H1 (cell line): ENCODE results near the gene SLC23A1. TPM values are rescaled to one million over a fixed set of nuclear protein-coding genes. Genes with fewer than 3 reads are reported as not detected.

Experiments used
- ASH2L ChIP-seq: fragments of 200-600, 300-600 bp; sonication (generic); IDR thresholded peaks from one replicate; pipeline ENCODE4 v1.7.1; 2017; ENCODE audit warnings: low read length
- CBX5 ChIP-seq: fragments of 300-800, 300-1000 bp; sonication (generic); IDR thresholded peaks from 2 replicates; pipeline ENCODE4 v1.7.1; 2016; ENCODE audit warnings: antibody characterized with exemption, low read length, low read depth
- FOSL1 ChIP-seq: IDR thresholded peaks from 2 replicates; pipeline ENCODE4 v1.6.1; 2011; ENCODE audit warnings: mild to moderate bottlenecking, low read depth, low read length, moderate library complexity; ENCODE audit not compliant: insufficient read depth
- GTF2F1 ChIP-seq: IDR thresholded peaks from 2 replicates; pipeline ENCODE4 v1.6.1; 2012; ENCODE audit warnings: low read depth, low read length, improper control_type of control experiment, borderline replicate concordance
- HDAC6 ChIP-seq: IDR thresholded peaks from one replicate; pipeline ENCODE4 v1.7.1; 2012; ENCODE audit warnings: low read depth, mild to moderate bottlenecking, inconsistent platforms, low read length, moderate library complexity
- JUN ChIP-seq: IDR thresholded peaks from 2 replicates; pipeline ENCODE4 v1.6.1; 2011; ENCODE audit warnings: low read depth, mild to moderate bottlenecking, improper control_type of control experiment, low read length
- KDM1A ChIP-seq: fragments of 200-600, 300-600 bp; sonication (generic); IDR thresholded peaks from 2 replicates; pipeline ENCODE4 v1.7.1; 2016; ENCODE audit warnings: mild to moderate bottlenecking, low read length, borderline replicate concordance
- MAFK ChIP-seq: IDR thresholded peaks from 2 replicates; pipeline ENCODE4 v1.6.1; 2012; ENCODE audit warnings: low read depth, mild to moderate bottlenecking, improper control_type of control experiment, low read length
- MAX ChIP-seq: IDR thresholded peaks from 2 replicates; pipeline ENCODE4 v1.6.1; 2012; ENCODE audit warnings: inconsistent platforms
- NANOG ChIP-seq: IDR thresholded peaks from 2 replicates; pipeline ENCODE4 v1.6.1; 2011; ENCODE audit warnings: low read length, low read depth, mild to moderate bottlenecking, inconsistent platforms; ENCODE audit not compliant: insufficient read depth, poor library complexity, severe bottlenecking
- PHF8 ChIP-seq: fragments of 200-600 bp; sonication (generic); conservative IDR thresholded peaks from 2 replicates; pipeline ENCODE4 v1.7.1; 2012; ENCODE audit warnings: low read depth, mild to moderate bottlenecking, inconsistent platforms, low read length, moderate library complexity
- POLR2A ChIP-seq, 2 experiments: IDR thresholded peaks; 1 replicate in 1 of 2; 2 replicates in 1 of 2; pipeline ENCODE4 v1.6.1; 2011; ENCODE audit warnings: low read depth in 2 of 2, low read length in 2 of 2, mild to moderate bottlenecking in 2 of 2; ENCODE audit errors: control extremely low read depth in 1 of 2
- RNF2 ChIP-seq: fragments of 200-900, 300-1000 bp; sonication (generic); IDR thresholded peaks from 2 replicates; pipeline ENCODE4 v1.7.1; 2016; ENCODE audit warnings: borderline replicate concordance, low read depth, mild to moderate bottlenecking, antibody characterized with exemption, low read length; ENCODE audit not compliant: poor library complexity, severe bottlenecking; ENCODE audit errors: missing control alignments
- RXRA ChIP-seq: IDR thresholded peaks from 2 replicates; pipeline ENCODE4 v1.6.1; 2011; ENCODE audit warnings: low read depth, mild to moderate bottlenecking, low read length, moderate library complexity; ENCODE audit not compliant: insufficient read depth
- SAP30 ChIP-seq: fragments of 300-600 bp; sonication (generic); IDR thresholded peaks from 2 replicates; pipeline ENCODE4 v1.7.1; 2012; ENCODE audit warnings: low read length, moderate library complexity, mild to moderate bottlenecking, inconsistent platforms; ENCODE audit not compliant: insufficient read depth, insufficient replicate concordance
- SIN3A ChIP-seq, 2 experiments: IDR thresholded peaks in 1 of 2; conservative IDR thresholded peaks in 1 of 2; 2 replicates each; pipeline ENCODE4 v1.6.1; 2011 to 2012; ENCODE audit warnings: low read length in 2 of 2, improper control_type of control experiment in 1 of 2, low read depth in 1 of 2, mild to moderate bottlenecking in 1 of 2
- SP1 ChIP-seq: IDR thresholded peaks from 2 replicates; pipeline ENCODE4 v1.6.1; 2011; ENCODE audit warnings: low read depth, low read length
- SRF ChIP-seq: IDR thresholded peaks from 2 replicates; pipeline ENCODE4 v1.6.1; 2011; ENCODE audit warnings: mild to moderate bottlenecking, low read depth, low read length, moderate library complexity
- SUZ12 ChIP-seq: fragments of 200-600 bp; sonication (generic); IDR thresholded peaks from 2 replicates; pipeline ENCODE4 v1.6.1; 2012; ENCODE audit warnings: mild to moderate bottlenecking, inconsistent platforms, low read length, moderate library complexity, mixed read lengths
- TAF1 ChIP-seq: IDR thresholded peaks from 2 replicates; pipeline ENCODE4 v1.6.1; 2011; ENCODE audit warnings: mild to moderate bottlenecking, low read depth, low read length
- TBP ChIP-seq: IDR thresholded peaks from 2 replicates; pipeline ENCODE4 v1.6.1; 2011; ENCODE audit warnings: low read depth, low read length, improper control_type of control experiment
- TCF12 ChIP-seq: IDR thresholded peaks from 2 replicates; pipeline ENCODE4 v1.6.1; 2011; ENCODE audit warnings: low read depth, mild to moderate bottlenecking, low read length
- polyA plus RNA-seq, 7 experiments: library from polyadenylated mRNA; depleted of rRNA in 3 of 7; stranded (reverse) in 5 of 7; unstranded in 2 of 7; fragments of >200 nt in 5 of 7; fragments of 200-250 nt in 2 of 7; gene quantifications; 1 replicate in 5 of 7; 2 replicates in 1 of 7; 4 replicates in 1 of 7; pipeline versions ENCODE4 v1.2.1 to v1.2.3, GENCODE V29; 2011 to 2013; ENCODE audit warnings: missing spikeins in 2 of 7, mixed read lengths in 2 of 7
- total RNA-seq: library from RNA; stranded (reverse); fragmentation: NEBNext Ultra II Directional; extraction: Animal tissue kit (Norgen Biotek cat#: 25700); gene quantifications from 2 replicates; pipeline ENCODE4 v1.2.1, GENCODE V29; 2021
- TF ChIP-seq, protein P1 (sequence below): IDR thresholded peaks from 2 replicates; pipeline ENCODE4 v1.6.1; 2011; ENCODE audit warnings: low read length, improper control_type of control experiment

SLC23A1 gene
- total and polyA plus RNA-seq, 2 of the 8 experiments (the other 6 are each of a cell fraction or from before 2014, with no cell fraction given), result not detected

DNA sequence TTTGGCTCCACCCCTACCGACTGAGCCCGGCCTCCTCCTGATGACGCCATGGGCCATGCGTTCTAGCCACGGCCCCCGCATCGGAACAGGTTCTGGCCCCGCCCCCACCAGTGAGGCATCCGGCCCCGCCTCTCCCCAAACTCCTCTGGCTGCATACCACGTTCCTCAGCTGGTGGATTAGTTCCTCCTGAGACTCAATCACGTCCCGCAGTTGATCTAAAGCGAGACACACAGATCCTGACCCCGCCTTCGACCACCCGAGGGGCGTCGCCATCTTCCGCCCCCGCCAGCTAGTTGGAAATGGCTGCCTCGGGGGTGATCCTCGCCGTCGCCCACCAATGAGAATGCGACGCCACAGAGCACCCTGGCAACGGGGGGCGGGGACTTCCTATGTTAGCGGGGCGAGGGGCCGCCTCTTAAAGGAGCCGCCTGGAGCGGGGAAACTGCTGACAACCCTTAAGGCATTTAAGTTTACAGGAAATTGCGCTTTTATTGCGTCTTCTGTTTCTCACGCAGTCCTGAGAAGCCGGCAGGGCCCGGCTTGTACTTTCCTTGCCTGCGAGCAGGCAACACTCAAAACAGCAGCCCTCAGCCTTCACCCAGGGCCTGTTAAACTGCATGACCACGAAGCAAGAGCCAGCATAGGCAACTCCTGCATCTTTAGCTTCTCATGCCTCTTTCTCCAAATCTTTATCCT is 20.8 kb upstream of the SLC23A1 start, which contains the start of gene SPATA24 (continued):
- TF ChIP-seq MAX (peak; percentile 88), JUN (no peak), ASH2L (peak; percentile 86), KDM1A (no peak), RNF2 (no peak), HDAC6 (no peak), TCF12 (no peak), RXRA (no peak), SP1 (peak; percentile 58; the same call in 1 of the 2 replicates), CBX5 (no peak), SAP30 (peak; percentile 51), POLR2A (IDR thresholded peaks at IDR 0.05; ENCODE audit: control extremely low read depth in 1 of 2, low read depth in 2 of 2, low read length in 2 of 2) (peak in 1 of 2 experiments; percentile 74; a peak in 2 of 3 replicates), NANOG (no peak), SUZ12 (no peak), GTF2F1 (no peak), FOSL1 (no peak), MAFK (no peak), TBP (peak; percentile 59; the same call in 1 of the 2 replicates), PHF8 (peak; percentile 78), TAF1 (peak; percentile 80), SRF (no peak), SIN3A (conservative IDR thresholded peaks at IDR 0.05 in 1 of 2, IDR thresholded peaks at IDR 0.05 in 1 of 2; ENCODE audit: low read depth in 1 of 2, low read length in 2 of 2) (peak; percentile 40 to 95; a peak in 3 of 4 replicates)
- TF ChIP-seq, protein P1, sequence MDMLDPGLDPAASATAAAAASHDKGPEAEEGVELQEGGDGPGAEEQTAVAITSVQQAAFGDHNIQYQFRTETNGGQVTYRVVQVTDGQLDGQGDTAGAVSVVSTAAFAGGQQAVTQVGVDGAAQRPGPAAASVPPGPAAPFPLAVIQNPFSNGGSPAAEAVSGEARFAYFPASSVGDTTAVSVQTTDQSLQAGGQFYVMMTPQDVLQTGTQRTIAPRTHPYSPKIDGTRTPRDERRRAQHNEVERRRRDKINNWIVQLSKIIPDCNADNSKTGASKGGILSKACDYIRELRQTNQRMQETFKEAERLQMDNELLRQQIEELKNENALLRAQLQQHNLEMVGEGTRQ, result no peak
